GM21526 (cell line): ENCODE results near the gene PRKAA1.

Experiments used
- ATAC-seq: cut with Tn5 transposase; IDR thresholded peaks from one replicate; pipeline ENCODE4 v1.9.1; 2021; ENCODE audit warnings: moderate library complexity; ENCODE audit not compliant: unreplicated experiment, low FRiP score

Gene PRKAA1

DNA sequence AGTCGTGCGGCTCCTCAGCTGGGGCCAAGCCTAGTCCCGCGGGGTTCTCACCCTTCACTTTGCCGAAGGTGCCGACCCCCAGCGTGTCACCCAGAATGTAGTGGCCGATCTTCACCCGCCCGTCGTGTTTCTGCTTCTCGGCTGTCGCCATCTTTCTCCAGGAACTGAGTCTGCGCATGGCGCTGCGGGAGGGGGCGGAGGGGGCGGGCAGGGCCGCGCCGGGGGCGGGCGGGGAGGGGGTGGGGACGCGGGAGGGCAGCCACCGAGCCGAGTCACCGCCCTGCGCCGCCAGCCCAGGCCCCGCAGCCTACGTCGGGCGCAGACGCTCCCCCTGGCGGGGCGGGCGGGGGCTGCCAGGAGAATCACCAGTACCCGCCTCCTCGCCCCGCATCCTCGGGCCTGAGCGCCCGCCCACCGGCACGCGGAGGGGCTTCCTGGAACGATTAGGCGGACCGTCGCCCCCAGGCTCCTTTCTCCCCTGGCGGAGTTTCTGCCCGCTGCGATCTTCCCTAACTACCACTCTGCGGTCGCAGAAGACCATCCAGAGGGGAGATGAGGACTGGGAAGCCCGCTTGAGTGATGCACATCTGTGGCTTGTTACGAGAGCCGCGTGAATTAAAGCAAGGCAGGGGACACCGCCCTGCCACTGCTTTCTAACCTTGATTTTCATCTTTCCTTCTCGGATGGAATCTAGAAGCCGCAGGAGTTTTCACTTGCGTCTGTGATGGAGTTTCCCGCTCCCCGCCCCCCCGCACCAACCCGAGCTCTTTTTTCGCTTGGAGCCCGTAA lies at the start of gene PRKAA1:
Gene PRKAA1, minus strand, starts transcription at position 363 of the 789 bp plus-strand sequence. Its CDS starts 185 bp downstream, at position 178.
- ATAC-seq: peak; percentile 98

DNA sequence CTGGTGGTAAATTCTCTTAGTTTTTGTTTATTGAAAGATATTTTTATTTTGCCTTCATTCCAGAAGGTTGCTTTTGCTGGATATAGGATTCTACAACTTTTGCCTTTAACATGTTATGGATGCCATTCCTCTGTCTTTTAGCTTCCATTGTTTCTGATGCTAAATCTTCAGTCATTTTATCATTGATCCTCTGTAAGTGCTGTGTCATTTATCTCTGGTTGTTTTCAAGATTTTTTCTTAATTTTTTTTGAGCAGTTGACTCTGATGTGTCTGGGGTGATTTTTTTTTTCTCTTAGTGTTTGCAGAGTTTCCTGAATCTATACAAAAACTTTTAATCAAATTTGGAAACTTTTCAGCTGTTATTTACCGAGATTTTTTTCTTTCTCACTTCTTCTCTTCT lies 49.4 kb upstream of the PRKAA1 start:
- no peak for ATAC-seq

GRCh38 chr5:40846371-40846770 lies 48.2 kb upstream of the PRKAA1 start:
- no peak for ATAC-seq

GRCh38 chr5:40844565-40844964 lies 46.4 kb upstream of the PRKAA1 start:
- ATAC-seq: no peak

DNA sequence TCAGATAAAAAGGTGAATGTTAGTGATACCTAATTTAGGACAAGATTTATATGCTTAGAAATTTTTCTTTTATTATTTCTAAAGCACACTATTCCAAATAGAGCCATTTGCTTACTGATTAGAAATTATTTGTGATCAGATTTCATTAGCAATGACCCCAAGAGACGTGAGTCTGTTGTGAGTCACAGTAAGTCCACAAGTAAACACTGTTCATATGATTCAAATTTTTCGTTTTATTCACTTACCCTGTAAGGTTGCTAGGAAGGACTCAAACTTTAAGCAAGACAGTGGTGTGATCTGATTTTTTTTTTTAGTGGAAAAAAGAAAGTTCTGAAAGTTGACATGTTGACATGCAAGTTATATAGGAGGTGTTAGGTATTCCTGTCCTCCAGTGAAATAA lies 44.2 kb upstream of the PRKAA1 start:
- no peak for ATAC-seq

GRCh38 chr5:40841068-40841805 lies 43.1 kb upstream of the PRKAA1 start, which contains the start of gene CARD6:
TSS of gene CARD6 (plus strand) at chr5:40841367. CDS start at chr5:40841383, 16 bp downstream.
- ATAC-seq: peak; percentile 47

- no peak for ATAC-seq
These were observed 39.9 kb upstream of the PRKAA1 start for GRCh38 chr5:40838086-40838485.

- ATAC-seq: peak; percentile 98
These were observed 36.9 kb upstream of the PRKAA1 start, which contains the start of gene RPL37 for GRCh38 chr5:40834849-40835787. TSS of gene RPL37 (minus strand) at chr5:40835222. CDS start at chr5:40835185, 37 bp downstream.

DNA sequence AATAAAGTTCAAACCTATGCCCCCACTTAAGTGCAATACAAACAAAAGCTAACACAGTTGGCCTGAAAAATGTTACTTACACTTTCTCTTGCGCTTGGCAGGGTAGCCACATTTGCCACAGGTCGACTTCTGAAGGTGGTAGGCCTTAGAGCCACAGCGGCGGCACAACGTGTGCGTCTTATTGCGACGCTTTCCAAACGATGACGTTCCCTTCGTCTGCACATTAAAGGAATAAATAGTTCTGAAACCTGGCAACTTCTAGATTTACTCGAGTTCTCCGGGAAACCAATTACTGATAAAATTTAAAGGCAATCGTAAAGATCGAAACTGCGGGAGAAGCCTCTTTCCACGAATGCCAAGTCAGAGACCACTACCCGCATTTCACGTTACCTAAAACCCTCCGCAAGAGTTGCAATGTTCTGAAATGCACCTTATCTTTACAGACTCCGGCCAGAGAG lies 36.2 kb upstream of the PRKAA1 start:
- ATAC-seq: no peak

DNA sequence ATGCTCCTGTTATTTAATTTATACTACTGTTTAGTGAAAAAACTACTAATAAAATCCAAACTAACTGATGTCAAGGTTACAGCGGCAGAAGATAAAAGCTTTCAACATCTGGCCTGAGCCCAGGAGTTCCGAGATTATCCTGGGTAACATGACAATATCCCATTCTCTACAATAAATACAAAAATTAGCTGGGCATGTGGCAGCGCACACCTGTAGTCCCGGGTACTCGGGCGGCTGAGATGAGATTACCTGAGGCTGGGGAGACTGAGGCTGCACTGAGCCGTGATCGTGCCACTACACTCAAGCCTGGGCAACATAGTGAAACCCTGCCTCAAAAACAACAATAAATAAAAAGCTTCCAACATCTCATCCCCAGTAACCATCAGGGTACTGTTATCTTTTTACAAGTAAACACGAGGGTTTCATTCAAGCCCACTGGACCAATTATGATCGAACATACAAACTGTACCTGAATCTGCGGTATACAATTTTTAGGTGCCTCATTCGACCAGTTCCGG lies 35.6 kb upstream of the PRKAA1 start:
- no peak for ATAC-seq

DNA sequence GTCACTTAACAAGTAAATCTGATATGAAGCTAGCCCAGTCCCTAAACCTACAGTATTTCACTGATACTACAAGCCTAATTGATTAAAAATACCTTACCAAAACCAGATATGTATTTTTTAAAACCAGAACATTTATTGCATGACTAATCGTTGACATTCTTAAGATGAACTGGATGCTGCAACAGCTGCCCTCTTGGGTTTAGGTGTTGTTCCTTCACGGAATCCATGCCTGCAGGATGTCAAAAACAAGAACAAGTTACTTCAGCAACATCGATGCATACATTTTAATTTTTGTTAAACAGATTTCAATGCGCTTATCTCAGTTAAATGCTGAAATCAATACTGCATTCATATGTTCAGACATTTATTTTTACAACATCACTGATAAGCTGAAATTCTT lies 34.2 kb upstream of the PRKAA1 start:
- ATAC-seq: no peak

DNA sequence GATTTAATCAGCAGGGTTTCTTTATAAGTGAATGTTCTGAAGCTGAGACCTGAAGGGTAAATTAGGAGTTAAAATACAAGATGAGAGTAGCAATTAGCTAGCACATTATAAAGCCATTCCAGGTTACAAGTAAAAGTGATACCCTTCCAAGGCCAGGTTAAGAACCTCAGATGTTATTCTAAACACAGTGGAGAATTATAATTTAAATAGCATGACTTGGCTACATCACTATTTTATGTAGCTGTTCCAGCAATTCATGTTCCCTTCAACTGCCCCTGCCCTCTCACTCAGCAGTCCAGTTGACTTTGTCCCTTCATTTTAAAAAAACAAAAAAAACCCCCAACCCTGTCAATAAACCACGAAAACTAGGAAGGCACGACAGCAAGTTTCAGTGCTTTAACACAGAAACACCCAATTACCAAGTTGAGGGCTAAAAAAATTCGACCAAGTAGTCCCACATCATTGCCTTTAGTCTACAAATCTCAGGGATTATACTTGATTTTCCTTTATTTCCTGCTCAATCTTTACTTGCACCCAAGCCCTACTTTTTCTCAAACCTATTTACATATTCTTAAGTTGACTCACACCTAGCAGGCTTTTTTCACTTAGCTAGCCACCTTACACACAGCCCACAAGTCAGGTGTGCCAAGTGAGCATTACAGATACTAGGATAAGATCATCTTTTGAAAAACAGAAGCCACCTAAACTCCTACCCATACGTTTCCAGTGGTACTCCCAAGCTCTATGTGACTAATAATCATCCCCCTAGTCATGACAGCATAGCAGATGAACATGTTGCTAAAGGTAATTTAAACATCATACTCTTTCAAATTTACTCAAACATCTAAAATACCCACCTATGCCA lies 33.4 kb upstream of the PRKAA1 start:
- no peak for ATAC-seq

GRCh38 chr5:40829748-40830533 lies 31.8 kb upstream of the PRKAA1 start:
- ATAC-seq: no peak

- no peak for ATAC-seq
These were observed 30.8 kb upstream of the PRKAA1 start for GRCh38 chr5:40828690-40829661.

GRCh38 chr5:40828021-40828631 lies 30.0 kb upstream of the PRKAA1 start:
- ATAC-seq: no peak

GRCh38 chr5:40827188-40827977 lies 29.2 kb upstream of the PRKAA1 start:
- no peak for ATAC-seq
